ENCODE measurements around the gene HRAS.

GRCh38 chr11:529728-530411 is 5.5 kb downstream of the HRAS start:
- no peak for TF ChIP-seq EP300 (IDR thresholded peaks at IDR 0.05)
- no peak for TF ChIP-seq POLR2A (IDR thresholded peaks at IDR 0.05)

All from gastroesophageal sphincter (tissue), 2 donors.